ENCODE measurements around the gene PTPRF.

DNA sequence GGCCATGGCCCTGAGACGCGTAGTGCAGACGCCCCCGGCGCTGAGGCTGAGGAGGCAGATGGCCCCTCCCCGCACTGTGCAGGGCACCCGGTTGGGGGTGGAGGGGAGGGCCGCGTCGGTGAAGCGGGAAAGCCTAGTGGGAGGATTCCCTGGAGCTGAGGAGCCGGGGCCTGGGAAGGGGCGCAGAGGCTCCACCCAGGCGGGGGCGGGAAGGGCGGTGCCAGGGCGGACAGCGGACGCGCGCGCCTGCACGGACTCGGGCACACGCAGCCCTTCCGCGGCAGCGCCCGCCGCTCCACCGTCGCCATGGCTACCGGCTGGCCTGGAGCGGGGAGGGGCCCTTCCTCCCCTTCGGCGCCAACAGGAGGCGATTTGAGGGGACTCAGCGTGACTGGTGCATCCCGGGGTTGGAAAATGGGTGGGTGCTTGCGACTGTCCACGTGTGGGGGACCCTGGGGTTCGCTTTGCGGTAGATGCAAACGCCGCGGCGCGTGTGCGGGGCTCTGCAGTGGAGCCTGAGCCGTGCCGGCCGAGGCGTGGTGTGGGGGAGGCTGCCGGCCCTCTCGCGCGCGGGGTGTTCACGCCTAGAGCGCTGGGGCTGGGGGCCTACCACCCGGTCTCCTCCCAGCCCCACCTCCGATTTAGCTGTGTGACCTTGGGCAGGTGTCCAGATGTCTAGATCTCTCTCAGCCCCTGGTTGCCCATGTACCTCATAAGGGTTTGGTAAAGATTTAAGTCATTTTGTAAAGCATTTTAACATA is 35.1 kb downstream of the PTPRF start:
- TF ChIP-seq, protein P1, sequence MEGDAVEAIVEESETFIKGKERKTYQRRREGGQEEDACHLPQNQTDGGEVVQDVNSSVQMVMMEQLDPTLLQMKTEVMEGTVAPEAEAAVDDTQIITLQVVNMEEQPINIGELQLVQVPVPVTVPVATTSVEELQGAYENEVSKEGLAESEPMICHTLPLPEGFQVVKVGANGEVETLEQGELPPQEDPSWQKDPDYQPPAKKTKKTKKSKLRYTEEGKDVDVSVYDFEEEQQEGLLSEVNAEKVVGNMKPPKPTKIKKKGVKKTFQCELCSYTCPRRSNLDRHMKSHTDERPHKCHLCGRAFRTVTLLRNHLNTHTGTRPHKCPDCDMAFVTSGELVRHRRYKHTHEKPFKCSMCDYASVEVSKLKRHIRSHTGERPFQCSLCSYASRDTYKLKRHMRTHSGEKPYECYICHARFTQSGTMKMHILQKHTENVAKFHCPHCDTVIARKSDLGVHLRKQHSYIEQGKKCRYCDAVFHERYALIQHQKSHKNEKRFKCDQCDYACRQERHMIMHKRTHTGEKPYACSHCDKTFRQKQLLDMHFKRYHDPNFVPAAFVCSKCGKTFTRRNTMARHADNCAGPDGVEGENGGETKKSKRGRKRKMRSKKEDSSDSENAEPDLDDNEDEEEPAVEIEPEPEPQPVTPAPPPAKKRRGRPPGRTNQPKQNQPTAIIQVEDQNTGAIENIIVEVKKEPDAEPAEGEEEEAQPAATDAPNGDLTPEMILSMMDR (IDR thresholded peaks at IDR 0.05), result no peak
- TF ChIP-seq POLR2A (IDR thresholded peaks at IDR 0.05), result no peak
